Measurements from ENCODE around the gene TRIM39.

TRIM39 gene

GRCh38 chr6:30319146-30319835 is 7.4 kb upstream of the TRIM39 start:
- CTCF ChIA-PET, result no interaction called here
- POLR2A ChIA-PET, result no interaction called here
- no peak for DNase-seq (ENCODE audit: extremely low spot score)
- TF ChIP-seq, protein P1, sequence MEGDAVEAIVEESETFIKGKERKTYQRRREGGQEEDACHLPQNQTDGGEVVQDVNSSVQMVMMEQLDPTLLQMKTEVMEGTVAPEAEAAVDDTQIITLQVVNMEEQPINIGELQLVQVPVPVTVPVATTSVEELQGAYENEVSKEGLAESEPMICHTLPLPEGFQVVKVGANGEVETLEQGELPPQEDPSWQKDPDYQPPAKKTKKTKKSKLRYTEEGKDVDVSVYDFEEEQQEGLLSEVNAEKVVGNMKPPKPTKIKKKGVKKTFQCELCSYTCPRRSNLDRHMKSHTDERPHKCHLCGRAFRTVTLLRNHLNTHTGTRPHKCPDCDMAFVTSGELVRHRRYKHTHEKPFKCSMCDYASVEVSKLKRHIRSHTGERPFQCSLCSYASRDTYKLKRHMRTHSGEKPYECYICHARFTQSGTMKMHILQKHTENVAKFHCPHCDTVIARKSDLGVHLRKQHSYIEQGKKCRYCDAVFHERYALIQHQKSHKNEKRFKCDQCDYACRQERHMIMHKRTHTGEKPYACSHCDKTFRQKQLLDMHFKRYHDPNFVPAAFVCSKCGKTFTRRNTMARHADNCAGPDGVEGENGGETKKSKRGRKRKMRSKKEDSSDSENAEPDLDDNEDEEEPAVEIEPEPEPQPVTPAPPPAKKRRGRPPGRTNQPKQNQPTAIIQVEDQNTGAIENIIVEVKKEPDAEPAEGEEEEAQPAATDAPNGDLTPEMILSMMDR (IDR thresholded peaks at IDR 0.05; ENCODE audit: control extremely low read depth, extremely low read depth, low read depth, missing control alignments), result no peak

DNA sequence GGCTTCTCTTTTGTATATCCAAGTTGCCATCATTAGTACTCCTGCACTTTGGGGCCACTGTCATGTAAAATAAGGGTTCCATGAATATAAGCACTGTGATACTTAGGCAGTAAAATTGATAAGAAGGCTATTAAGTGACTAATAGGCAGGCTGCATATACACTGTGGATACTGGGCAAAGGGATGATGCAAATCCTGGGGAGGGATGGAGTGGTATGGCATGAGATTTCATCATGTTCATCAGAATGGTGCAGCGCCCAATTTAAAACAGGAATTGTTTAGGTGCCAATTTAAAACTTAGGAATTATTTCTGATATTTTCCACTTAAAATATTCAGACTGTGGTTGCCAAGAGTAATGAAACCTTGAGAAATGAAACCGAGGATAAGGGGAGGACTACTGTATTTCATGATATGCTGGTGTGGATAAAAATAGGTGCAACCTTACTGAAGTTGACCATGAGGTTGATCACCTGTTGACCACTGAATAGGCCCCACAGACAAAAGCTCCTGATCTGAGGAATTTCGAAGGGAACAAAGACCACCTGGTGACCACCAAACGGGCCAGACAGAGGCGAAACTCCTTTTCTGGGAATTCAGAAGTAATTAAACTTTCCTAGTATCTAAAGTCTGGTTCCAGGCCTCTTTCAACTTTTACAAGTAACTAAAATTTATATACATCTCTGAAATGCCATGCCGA is 4.9 kb upstream of the TRIM39 start:
- TF ChIP-seq, protein P1 (IDR thresholded peaks at IDR 0.05; ENCODE audit: control extremely low read depth, extremely low read depth, low read depth, missing control alignments), result no peak
- DNase-seq (ENCODE audit: extremely low spot score), result no peak
- POLR2A ChIA-PET, result no interaction called here
- CTCF ChIA-PET, result no interaction called here

DNA sequence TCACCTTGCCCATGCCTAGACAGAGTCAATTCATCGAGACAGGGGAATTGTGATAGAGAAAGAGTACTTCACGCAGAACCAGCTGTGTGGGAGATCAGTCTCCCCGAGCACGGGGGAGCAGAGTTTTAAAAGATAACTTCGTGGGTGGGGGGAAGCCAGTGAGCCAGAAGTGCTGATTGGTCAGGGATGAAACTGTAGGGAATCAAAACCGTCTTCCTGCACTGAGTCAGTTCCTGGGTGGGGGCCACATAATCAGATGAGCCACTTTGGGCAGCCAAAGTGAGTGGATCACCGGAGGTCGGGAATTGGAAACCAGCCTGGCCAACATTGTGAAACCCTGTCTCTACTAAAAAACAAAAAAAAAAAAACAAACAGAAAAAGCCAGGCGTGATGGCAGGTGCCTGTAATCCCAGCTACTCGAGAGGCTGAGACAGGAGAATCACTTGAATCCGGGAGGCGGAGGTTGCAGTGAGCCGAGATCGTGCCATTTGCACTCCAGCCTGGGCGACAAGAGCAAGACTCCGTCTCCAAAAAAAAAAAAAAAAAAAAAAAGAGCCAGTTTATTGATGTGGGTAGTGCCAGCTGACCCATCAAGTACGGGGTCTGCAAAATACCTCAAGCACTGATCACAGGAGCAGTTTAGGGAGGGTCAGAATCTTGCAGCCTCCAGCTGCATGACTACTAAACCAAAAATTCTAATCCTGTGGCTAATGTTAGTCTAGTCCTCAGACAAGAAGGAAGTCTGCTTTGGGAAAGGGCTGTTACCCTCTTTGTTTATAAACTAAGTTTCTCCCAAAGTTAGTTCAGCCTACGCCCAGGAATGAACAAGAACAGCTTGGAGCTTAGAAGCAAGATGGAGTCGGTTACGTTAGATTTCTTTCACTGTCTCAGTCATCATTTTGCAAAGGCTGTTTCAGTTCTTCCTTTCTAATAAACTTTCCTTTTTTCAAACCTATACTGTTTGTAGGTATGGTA is 3.9 kb upstream of the TRIM39 start:
- ChIA-PET POLR2A (interaction anchor here (0.7 kb wide), 1 partner anchor 274 kb away, joined by 9 read pairs; no protein-coding TSS in a partner anchor), CTCF (interaction anchor here (1.0 to 1.9 kb wide), 4 partner anchors 8 to 356 kb away, joined by 3 to 6 read pairs (median 4); no protein-coding TSS in a partner anchor)
- TF ChIP-seq, protein P1 (IDR thresholded peaks at IDR 0.05; ENCODE audit: control extremely low read depth, extremely low read depth, low read depth, missing control alignments), result no peak
- no peak for DNase-seq (ENCODE audit: extremely low spot score)

DNA sequence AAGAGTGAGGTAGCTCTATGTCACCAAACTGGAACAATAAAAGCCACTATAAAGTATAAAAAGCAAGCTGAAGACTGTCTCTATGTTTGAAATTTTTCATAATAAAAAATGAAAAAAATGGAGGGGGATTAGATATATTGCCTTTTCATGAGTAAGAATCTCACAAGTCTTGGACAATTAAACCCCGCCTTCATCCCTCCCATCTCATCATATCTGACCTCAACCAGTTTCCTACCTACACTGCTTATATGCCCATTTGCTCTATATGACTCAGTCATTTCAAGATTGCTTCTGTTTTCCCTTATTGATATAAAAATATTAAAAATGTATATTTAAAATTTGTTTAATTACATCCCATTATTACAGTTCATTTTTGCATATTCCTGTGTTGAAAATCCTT is 2.9 kb upstream of the TRIM39 start:
- CTCF ChIA-PET, result interaction anchor here (1.0 to 1.9 kb wide), 4 partner anchors 9 to 355 kb away, joined by 3 to 6 read pairs (median 4); no protein-coding TSS in a partner anchor
- POLR2A ChIA-PET, result interaction anchor here (0.6 kb wide), 1 partner anchor 198 kb away, joined by 3 read pairs; no protein-coding TSS in a partner anchor
- no peak for DNase-seq (ENCODE audit: extremely low spot score)
- TF ChIP-seq, protein P1 (IDR thresholded peaks at IDR 0.05; ENCODE audit: control extremely low read depth, extremely low read depth, low read depth, missing control alignments), result no peak

DNA sequence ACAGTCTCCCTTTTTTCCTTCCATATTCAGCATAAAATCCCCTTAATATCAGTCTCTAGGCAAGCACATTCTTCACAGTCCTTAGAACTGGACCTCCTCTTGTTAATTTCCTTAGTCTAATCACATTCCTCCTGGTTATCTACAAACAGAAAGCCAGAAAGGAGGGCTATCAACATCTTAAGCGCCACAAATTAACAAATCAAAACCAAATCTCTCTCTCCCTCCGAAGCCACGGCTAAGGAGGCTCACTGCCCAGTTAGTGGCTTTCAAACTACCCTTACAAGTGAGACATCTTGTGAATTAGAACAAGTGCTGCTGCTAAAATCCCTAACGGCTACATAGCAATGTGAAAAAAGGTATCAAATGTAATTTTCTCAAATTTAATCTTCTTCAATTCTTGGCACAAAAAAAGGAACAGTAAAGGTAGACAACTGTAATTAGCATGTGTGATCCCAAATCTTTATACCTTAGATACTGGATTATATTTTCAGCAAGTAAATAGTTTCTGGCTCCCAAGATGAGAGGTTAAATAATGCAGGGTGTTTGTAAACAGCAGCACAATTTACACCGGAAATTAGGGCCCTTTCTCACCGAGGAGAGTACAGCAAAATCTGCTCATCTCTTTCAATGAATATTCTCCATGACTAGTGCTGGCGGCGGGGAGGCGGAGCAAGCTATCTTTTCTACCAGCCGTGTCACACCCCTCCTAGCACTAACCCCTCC is 1.4 kb upstream of the TRIM39 start:
- POLR2A ChIA-PET, result interaction anchor here (1.1 to 1.6 kb wide), 2 partner anchors 11 to 12 kb away, joined by 3 read pairs; no protein-coding TSS in a partner anchor
- CTCF ChIA-PET, result interaction anchor here (0.8 to 1.9 kb wide), 8 partner anchors 8 to 107 kb away, joined by 3 to 5 read pairs (median 4); no protein-coding TSS in a partner anchor
- DNase-seq (ENCODE audit: extremely low spot score), result peak; percentile 79

More for the DNA sequence above, 1.4 kb upstream of the TRIM39 start:
- TF ChIP-seq, protein P1 (IDR thresholded peaks at IDR 0.05; ENCODE audit: control extremely low read depth, extremely low read depth, low read depth, missing control alignments), result no peak
